Calu3 (cell line): ENCODE measurements around the gene FAM221B. TPM values are rescaled to one million over a fixed set of nuclear protein-coding genes. Genes with fewer than 3 reads are reported as not detected.

ENCODE experiments used
- BruUV-seq: library from RNA; stranded (reverse); fragments of 400-500 nt; replicated peaks from 2 replicates; lab custom pipeline; 2021; lab: Mats Ljungman, UMichigan
- CTCF ChIA-PET: fragments of 300-600 bp; sonication (Branson Sonifier 250); formaldehyde crosslinking; loops from one replicate; lab custom pipeline; 2022; ENCODE audit warnings: antibody characterized with exemption; lab: Charles Lee
- DNase-seq: peaks from one replicate; pipeline ENCODE4 v3.0.0; 2022
- H3K27ac Mint-ChIP-seq: one replicate; pipeline ENCODE4 v1.8.0; 2022; ENCODE audit warnings: mixed read lengths; ENCODE audit not compliant: unreplicated experiment
- H3K27me3 Mint-ChIP-seq: one replicate; pipeline ENCODE4 v1.8.0; 2022; ENCODE audit warnings: mixed read lengths; ENCODE audit not compliant: unreplicated experiment
- H3K36me3 Mint-ChIP-seq: one replicate; pipeline ENCODE4 v1.8.0; 2022; ENCODE audit warnings: mild to moderate bottlenecking, moderate library complexity, mixed read lengths; ENCODE audit not compliant: insufficient read depth, unreplicated experiment
- H3K4me1 Mint-ChIP-seq: one replicate; pipeline ENCODE4 v1.8.0; 2022; ENCODE audit warnings: mild to moderate bottlenecking, low read depth, mixed read lengths; ENCODE audit not compliant: unreplicated experiment
- H3K4me3 Mint-ChIP-seq: one replicate; pipeline ENCODE4 v1.8.0; 2022; ENCODE audit warnings: mild to moderate bottlenecking, low read depth, moderate library complexity, mixed read lengths; ENCODE audit not compliant: unreplicated experiment
- H3K9me3 Mint-ChIP-seq: one replicate; pipeline ENCODE4 v1.8.0; 2022; ENCODE audit warnings: low read depth, mixed read lengths; ENCODE audit not compliant: unreplicated experiment
- intact Hi-C: fragments of 100-400 bp; cut with micrococcal nuclease; formaldehyde crosslinking; loops from one replicate; pipeline ENCODE4 v1.10.0; 2022; ENCODE audit not compliant: unreplicated experiment
- total RNA-seq: library from RNA; stranded (reverse); gene quantifications from 2 replicates; pipeline ENCODE4 v1.2.3, GENCODE V29; 2022
- TF ChIP-seq, protein P1 (sequence below): fragments of 200-600 bp; IDR thresholded peaks from one replicate; pipeline ENCODE4 v1.8.0; 2022; ENCODE audit warnings: antibody characterized with exemption; ENCODE audit not compliant: unreplicated experiment

FAM221B gene
- total RNA-seq, 1 experiment from 2014 or later, result not detected

- TF ChIP-seq, protein P1, sequence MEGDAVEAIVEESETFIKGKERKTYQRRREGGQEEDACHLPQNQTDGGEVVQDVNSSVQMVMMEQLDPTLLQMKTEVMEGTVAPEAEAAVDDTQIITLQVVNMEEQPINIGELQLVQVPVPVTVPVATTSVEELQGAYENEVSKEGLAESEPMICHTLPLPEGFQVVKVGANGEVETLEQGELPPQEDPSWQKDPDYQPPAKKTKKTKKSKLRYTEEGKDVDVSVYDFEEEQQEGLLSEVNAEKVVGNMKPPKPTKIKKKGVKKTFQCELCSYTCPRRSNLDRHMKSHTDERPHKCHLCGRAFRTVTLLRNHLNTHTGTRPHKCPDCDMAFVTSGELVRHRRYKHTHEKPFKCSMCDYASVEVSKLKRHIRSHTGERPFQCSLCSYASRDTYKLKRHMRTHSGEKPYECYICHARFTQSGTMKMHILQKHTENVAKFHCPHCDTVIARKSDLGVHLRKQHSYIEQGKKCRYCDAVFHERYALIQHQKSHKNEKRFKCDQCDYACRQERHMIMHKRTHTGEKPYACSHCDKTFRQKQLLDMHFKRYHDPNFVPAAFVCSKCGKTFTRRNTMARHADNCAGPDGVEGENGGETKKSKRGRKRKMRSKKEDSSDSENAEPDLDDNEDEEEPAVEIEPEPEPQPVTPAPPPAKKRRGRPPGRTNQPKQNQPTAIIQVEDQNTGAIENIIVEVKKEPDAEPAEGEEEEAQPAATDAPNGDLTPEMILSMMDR, result no peak
- peaks cover 24% of the 10 kb centered on the region for H3K4me1 Mint-ChIP-seq
- no peaks in the 10 kb centered on the region for H3K9me3 Mint-ChIP-seq
- no peak overlapping the region for H3K4me3 Mint-ChIP-seq
- peaks cover 5% of the 10 kb centered on the region for H3K36me3 Mint-ChIP-seq
- intact Hi-C loops, result no loop called here
- no peak overlapping the region for H3K27ac Mint-ChIP-seq
- no TSS peak for BruUV-seq
- no peak for DNase-seq
- CTCF ChIA-PET, result no interaction called here
- peaks cover 17% of the 10 kb centered on the region for H3K27me3 Mint-ChIP-seq
These were observed 7.2 kb upstream of the FAM221B start for GRCh38 chr9:35835766-35836165.

DNA sequence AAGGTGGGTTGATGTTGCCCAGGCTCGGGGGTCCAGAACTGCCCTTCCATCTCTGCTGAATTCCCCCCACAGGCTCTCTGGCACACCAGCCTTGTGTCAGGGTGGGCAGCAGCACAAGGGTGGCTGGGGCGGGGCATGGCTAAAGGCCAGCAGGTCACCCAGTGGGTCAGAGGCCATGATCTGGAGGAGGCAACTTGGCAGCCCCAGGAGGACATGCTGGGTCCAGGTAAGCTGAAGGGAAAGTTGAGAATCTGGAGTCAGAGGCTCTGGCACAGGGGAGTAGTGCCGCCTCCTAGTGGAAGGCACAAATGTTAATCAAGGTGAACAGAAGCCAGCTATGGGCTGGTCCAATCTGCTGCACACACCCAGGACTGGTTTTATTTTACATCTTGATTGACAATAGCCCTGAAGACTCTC is 6.7 kb upstream of the FAM221B start:
- CTCF ChIA-PET, result no interaction called here
- H3K4me1 Mint-ChIP-seq, result peaks cover 24% of the 10 kb centered on the region
- TF ChIP-seq, protein P1, result no peak
- H3K27me3 Mint-ChIP-seq, result peaks cover 17% of the 10 kb centered on the region
- BruUV-seq, result no TSS peak
- H3K27ac Mint-ChIP-seq, result no peak overlapping the region
- intact Hi-C loops, result no loop called here
- H3K4me3 Mint-ChIP-seq, result no peak overlapping the region
- no peak for DNase-seq
- peaks cover 5% of the 10 kb centered on the region for H3K36me3 Mint-ChIP-seq
- H3K9me3 Mint-ChIP-seq, result no peaks in the 10 kb centered on the region

DNA sequence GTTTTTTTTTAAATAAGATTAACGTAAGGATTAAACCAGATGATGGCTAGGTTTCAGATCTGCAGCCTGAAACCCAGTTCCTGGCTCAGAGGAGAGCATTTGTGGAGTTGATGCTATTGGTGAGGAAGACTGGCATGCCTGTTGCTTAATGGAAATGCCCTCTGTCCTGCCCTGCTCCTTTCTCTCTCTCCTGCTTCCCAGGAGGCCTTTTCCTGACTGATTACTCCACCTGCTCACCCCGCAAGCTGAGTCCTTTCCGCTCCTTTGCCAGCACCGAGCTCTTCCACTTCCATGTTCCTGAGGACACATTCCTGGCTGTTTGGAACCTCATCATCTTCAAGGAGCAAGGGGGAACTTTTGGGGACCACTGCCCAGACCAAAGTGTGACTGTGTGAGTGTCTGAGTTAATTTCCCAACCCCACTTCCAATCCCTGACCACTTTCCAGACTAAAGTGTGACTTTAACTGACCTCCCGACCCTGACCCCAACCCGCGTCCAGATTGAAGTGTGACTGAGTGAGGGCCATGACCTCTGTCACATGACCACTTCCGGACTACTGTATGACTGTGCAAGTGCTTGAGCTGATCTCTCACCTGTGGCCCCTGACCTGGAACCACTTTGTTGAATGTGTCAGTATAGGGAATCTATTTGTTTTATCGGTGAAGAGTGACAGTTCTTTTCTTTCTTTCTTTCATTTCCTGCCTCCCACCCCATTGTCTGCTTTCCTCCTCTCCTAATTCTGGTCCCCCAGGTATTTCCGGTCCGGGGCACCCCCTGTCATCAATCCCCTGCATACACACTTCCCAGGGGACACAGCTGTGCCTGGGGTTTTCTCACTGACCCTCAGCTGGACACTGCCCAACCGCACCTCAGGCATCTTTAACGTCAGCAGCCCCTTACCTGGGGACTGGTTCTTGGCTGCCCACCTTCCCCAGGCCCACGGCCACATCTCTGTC is 6.0 kb upstream of the FAM221B start:
- no peak for DNase-seq
- H3K4me3 Mint-ChIP-seq, result no peak overlapping the region
- peak overlapping the region; percentile 58 for H3K27ac Mint-ChIP-seq
- H3K9me3 Mint-ChIP-seq, result no peaks in the 10 kb centered on the region
- TF ChIP-seq, protein P1, result no peak
- BruUV-seq, result no TSS peak
- peaks cover 24% of the 10 kb centered on the region for H3K4me1 Mint-ChIP-seq
- intact Hi-C loops, result no loop called here
- CTCF ChIA-PET, result interaction anchor here (0.7 kb wide), 1 partner anchor 237 kb away, joined by 4 read pairs; no protein-coding TSS in a partner anchor
- peaks cover 5% of the 10 kb centered on the region for H3K36me3 Mint-ChIP-seq
- H3K27me3 Mint-ChIP-seq, result peaks cover 10% of the 10 kb centered on the region

GRCh38 chr9:35832814-35833213 is 4.3 kb upstream of the FAM221B start:
- DNase-seq, result no peak
- Mint-ChIP-seq H3K4me3 (no peak overlapping the region), H3K9me3 (no peaks in the 10 kb centered on the region), H3K36me3 (peaks cover 17% of the 10 kb centered on the region), H3K27ac (no peak overlapping the region), H3K4me1 (peaks cover 24% of the 10 kb centered on the region), H3K27me3 (no peaks in the 10 kb centered on the region)
- no TSS peak for BruUV-seq
- intact Hi-C loops, result no loop called here
- CTCF ChIA-PET, result no interaction called here
- TF ChIP-seq, protein P1, result no peak
